Osteoblast (primary cell): ENCODE results near the gene FLCN. TPM values are rescaled to one million over a fixed set of nuclear protein-coding genes. Genes with fewer than 3 reads are reported as not detected.
A peak's percentile ranks its signal among the peaks of the same experiment; 100 is the strongest.

Experiments
- DNase-seq: peaks from one replicate; pipeline ENCODE4 v3.0.0; 2011; ENCODE audit warnings: low spot score, mixed read lengths; ENCODE audit not compliant: insufficient read length; ENCODE audit errors: missing footprints
- H2AFZ ChIP-seq: 2 replicates; pipeline ENCODE4 v1.6.0; 2011; ENCODE audit warnings: mild to moderate bottlenecking, low read length
- H3K27ac ChIP-seq: 2 replicates; pipeline ENCODE4 v1.5.1; 2011; ENCODE audit warnings: mild to moderate bottlenecking, low read depth, low read length, moderate library complexity
- H3K27me3 ChIP-seq: 2 replicates; pipeline ENCODE4 v1.6.0; 2012; ENCODE audit warnings: mild to moderate bottlenecking, control low read depth, inconsistent platforms, low read length, moderate library complexity; ENCODE audit not compliant: insufficient read depth
- H3K36me3 ChIP-seq: 2 replicates; pipeline ENCODE4 v1.5.1; 2011; ENCODE audit warnings: mild to moderate bottlenecking, low read length, control low read depth, moderate library complexity; ENCODE audit not compliant: insufficient read depth
- H3K4me1 ChIP-seq: 2 replicates; pipeline ENCODE4 v1.5.1; 2011; ENCODE audit warnings: mild to moderate bottlenecking, low read length, control low read depth, moderate library complexity; ENCODE audit not compliant: insufficient read depth
- H3K4me2 ChIP-seq: 2 replicates; pipeline ENCODE4 v1.6.0; 2011; ENCODE audit warnings: mild to moderate bottlenecking, low read length; ENCODE audit not compliant: insufficient read depth
- H3K4me3 ChIP-seq: fragments of 200-600 bp; sonication (generic); 3 replicates; pipeline ENCODE4 v1.5.1; 2012; ENCODE audit warnings: mild to moderate bottlenecking, low read length, inconsistent platforms; ENCODE audit not compliant: insufficient read depth
- H3K79me2 ChIP-seq: 2 replicates; pipeline ENCODE4 v1.6.0; 2012; ENCODE audit warnings: mild to moderate bottlenecking, low read length, control low read depth, inconsistent platforms; ENCODE audit not compliant: insufficient read depth
- H3K9me3 ChIP-seq: 2 replicates; pipeline ENCODE4 v1.5.1; 2011; ENCODE audit warnings: low read depth, low read length, control low read depth
- H4K20me1 ChIP-seq: 2 replicates; pipeline ENCODE4 v1.6.0; 2012; ENCODE audit warnings: mild to moderate bottlenecking, low read length, control low read depth; ENCODE audit not compliant: insufficient read depth
- total RNA-seq: library from RNA; depleted of rRNA; stranded (reverse); fragments of >200 nt; gene quantifications from 2 replicates; pipeline ENCODE4 v1.2.3, GENCODE V29; 2012
- TF ChIP-seq, protein P1 (sequence below): IDR thresholded peaks from 2 replicates; pipeline ENCODE4 v1.5.1; 2011; ENCODE audit warnings: mild to moderate bottlenecking, low read depth, low read length, moderate library complexity; ENCODE audit errors: extremely low read depth

FLCN gene
- total RNA-seq, 1 donor: 174 TPM

DNA sequence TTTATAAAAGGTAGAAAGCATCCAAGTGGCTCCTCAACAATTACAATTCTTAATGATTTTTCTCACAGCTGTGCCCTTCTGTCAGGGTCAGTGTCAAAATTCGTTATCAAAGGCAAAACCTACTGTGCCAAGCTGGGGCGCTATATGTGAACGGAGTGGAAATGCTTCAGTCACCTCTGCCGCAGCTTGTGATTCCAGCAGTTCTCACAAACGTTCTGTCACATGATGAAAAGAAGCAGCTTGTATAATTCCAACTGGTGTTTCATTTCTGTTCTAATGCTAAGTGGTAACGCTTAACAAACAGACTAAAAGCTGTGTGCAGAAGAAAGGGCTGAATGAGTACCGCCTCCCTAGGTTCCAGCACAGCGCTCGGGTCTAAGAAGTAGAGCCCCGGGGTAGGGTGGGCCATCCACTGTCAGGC is 45.0 kb downstream of the FLCN start:
- no peak overlapping the region for H3K4me2 ChIP-seq
- peak; percentile 65 for DNase-seq
- TF ChIP-seq, protein P1, sequence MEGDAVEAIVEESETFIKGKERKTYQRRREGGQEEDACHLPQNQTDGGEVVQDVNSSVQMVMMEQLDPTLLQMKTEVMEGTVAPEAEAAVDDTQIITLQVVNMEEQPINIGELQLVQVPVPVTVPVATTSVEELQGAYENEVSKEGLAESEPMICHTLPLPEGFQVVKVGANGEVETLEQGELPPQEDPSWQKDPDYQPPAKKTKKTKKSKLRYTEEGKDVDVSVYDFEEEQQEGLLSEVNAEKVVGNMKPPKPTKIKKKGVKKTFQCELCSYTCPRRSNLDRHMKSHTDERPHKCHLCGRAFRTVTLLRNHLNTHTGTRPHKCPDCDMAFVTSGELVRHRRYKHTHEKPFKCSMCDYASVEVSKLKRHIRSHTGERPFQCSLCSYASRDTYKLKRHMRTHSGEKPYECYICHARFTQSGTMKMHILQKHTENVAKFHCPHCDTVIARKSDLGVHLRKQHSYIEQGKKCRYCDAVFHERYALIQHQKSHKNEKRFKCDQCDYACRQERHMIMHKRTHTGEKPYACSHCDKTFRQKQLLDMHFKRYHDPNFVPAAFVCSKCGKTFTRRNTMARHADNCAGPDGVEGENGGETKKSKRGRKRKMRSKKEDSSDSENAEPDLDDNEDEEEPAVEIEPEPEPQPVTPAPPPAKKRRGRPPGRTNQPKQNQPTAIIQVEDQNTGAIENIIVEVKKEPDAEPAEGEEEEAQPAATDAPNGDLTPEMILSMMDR: no peak

DNA sequence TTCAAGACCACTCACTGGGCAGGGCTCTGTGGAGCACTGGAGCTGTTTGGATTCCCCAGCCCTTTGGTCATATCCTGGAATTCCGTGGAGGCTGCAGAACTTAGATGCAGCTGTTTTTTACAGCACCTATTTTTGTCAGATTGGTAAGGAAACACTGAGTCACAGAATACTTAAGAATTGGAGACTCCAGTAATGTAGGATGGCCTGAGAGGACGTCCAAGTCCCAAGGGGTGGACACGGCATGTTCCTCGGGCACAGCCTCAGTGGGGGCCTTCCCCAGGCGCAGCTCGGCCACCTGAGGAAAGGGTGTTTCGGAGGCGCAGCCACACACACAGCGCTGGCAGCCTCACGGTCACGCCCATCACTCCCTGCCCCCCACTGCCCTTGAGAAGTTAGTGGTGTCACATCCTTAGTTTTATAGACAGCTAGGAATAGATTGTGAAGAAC is 45.6 kb downstream of the FLCN start:
- peak overlapping the region; percentile 6 for H3K4me2 ChIP-seq
- H4K20me1 ChIP-seq: peaks cover 13% of the 10 kb centered on the region
- no peaks in the 10 kb centered on the region for H3K9me3 ChIP-seq
- H2AFZ ChIP-seq: no peak overlapping the region
- TF ChIP-seq, protein P1: no peak
- DNase-seq: peak; percentile 88
- peaks cover 35% of the 10 kb centered on the region for H3K36me3 ChIP-seq
- no peaks in the 10 kb centered on the region for H3K79me2 ChIP-seq
- H3K4me1 ChIP-seq: peaks cover 37% of the 10 kb centered on the region
- H3K4me3 ChIP-seq: no peak overlapping the region
- peak overlapping the region; percentile 34 for H3K27ac ChIP-seq
- no peaks in the 10 kb centered on the region for H3K27me3 ChIP-seq

More for the DNA sequence above, 45.0 kb downstream of the FLCN start:
- Histone ChIP-seq H3K4me3 (no peak overlapping the region), H3K27ac (peak overlapping the region; percentile 34), H3K9me3 (no peaks in the 10 kb centered on the region), H2AFZ (no peak overlapping the region), H3K4me1 (peaks cover 31% of the 10 kb centered on the region), H3K27me3 (no peaks in the 10 kb centered on the region), H4K20me1 (peaks cover 9% of the 10 kb centered on the region), H3K36me3 (peaks cover 29% of the 10 kb centered on the region), H3K79me2 (no peaks in the 10 kb centered on the region)

DNA sequence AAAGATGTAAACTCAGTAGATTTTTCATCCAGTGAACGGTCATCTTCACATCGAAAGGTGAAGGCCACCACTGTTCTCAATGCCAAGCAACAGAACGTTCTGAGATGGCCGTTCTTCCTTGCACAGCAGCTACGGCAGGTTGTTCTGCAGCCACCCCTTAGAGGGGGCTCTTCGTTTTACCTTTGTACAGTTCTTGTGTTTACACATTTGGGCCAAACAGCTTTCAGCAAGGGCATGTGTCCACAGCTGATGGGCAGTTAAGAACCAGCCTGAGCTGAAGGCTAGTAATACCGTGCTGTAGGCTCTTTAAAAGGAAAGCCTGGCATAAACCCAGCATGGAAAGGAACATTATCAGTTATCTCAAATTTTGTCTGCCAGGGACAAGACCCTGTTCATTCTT is 46.8 kb downstream of the FLCN start:
- peak; percentile 80 for DNase-seq
- Histone ChIP-seq H3K27me3 (no peaks in the 10 kb centered on the region), H3K4me1 (peaks cover 44% of the 10 kb centered on the region), H3K9me3 (no peaks in the 10 kb centered on the region), H3K36me3 (peaks cover 45% of the 10 kb centered on the region), H3K79me2 (no peaks in the 10 kb centered on the region), H3K4me3 (no peak overlapping the region), H3K27ac (no peak overlapping the region), H4K20me1 (peaks cover 20% of the 10 kb centered on the region), H2AFZ (no peak overlapping the region), H3K4me2 (no peak overlapping the region)
- TF ChIP-seq, protein P1: no peak

DNA sequence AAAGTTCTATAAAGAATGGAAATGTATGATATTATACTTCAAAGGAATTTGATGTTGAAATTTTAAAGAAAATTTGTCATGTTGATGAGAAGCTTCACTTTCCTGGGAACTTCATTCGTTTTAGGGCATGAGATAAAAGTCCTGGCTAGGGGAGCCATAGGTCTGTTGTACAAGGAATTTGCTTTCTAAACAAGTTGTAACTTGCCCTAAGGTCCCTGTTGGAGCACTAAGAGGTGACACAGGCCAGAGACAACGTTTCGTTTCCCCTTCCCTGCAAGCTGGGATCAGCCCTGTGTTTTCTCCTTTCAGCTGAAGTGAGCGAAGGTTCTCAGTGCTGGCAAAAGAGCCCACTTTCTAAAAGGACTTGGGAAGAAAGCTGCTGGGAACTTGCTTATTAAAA is 47.4 kb downstream of the FLCN start:
- no peak overlapping the region for H3K27ac ChIP-seq
- peaks cover 44% of the 10 kb centered on the region for H3K4me1 ChIP-seq
- TF ChIP-seq, protein P1: no peak
- no peaks in the 10 kb centered on the region for H3K27me3 ChIP-seq
- H3K4me3 ChIP-seq: no peak overlapping the region
- H2AFZ ChIP-seq: no peak overlapping the region
- no peak overlapping the region for H3K4me2 ChIP-seq
- H4K20me1 ChIP-seq: peaks cover 20% of the 10 kb centered on the region
- H3K79me2 ChIP-seq: no peaks in the 10 kb centered on the region
- no peaks in the 10 kb centered on the region for H3K9me3 ChIP-seq
- DNase-seq: peak; percentile 18
- H3K36me3 ChIP-seq: peaks cover 51% of the 10 kb centered on the region
